A673 (cell line): ENCODE data around the gene PTH2. TPM values are rescaled to one million over a fixed set of nuclear protein-coding genes. Genes with fewer than 3 reads are reported as not detected.

ENCODE experiments used
- BruUV-seq: library from RNA; stranded (reverse); fragments of 400-500 nt; replicated peaks from 2 replicates; lab custom pipeline; 2021; lab: Mats Ljungman, UMichigan
- CTCF ChIA-PET: fragments of 300-600 bp; sonication (Branson Sonifier 250); formaldehyde crosslinking; loops from one replicate; lab custom pipeline; 2022; ENCODE audit warnings: antibody characterized with exemption; lab: Charles Lee
- POLR2A ChIA-PET: fragments of 300-600 bp; sonication (Branson Sonifier 250); formaldehyde crosslinking; loops from one replicate; lab custom pipeline; 2022; ENCODE audit warnings: antibody characterized with exemption; ENCODE audit not compliant: low non-redundant PET; lab: Charles Lee
- DNase-seq: peaks from one replicate; pipeline ENCODE4 v3.0.0-alpha.2; 2015; ENCODE audit warnings: low spot score
- H3K27ac ChIP-seq: fragments of 200-600 bp; sonication (generic); 2 replicates; pipeline ENCODE4 v1.5.1; 2016; ENCODE audit warnings: mixed run types, low read depth, mild to moderate bottlenecking, mixed read lengths, antibody characterized with exemption, low read length; ENCODE audit not compliant: poor library complexity, severe bottlenecking
- H3K27me3 ChIP-seq: fragments of 200-600 bp; sonication (generic); replicated peaks from 2 replicates; pipeline ENCODE4 v1.6.1; 2017; ENCODE audit warnings: mixed run types, low read depth, mild to moderate bottlenecking, mixed read lengths, antibody characterized with exemption, low read length; ENCODE audit not compliant: insufficient read depth, poor library complexity
- H3K36me3 ChIP-seq: fragments of 200-600 bp; sonication (generic); 2 replicates; pipeline ENCODE4 v1.6.1; 2016; ENCODE audit warnings: mixed run types, mild to moderate bottlenecking, mixed read lengths, antibody characterized with exemption, low read length; ENCODE audit not compliant: insufficient read depth, poor library complexity, severe bottlenecking
- H3K4me1 ChIP-seq: fragments of 200-600 bp; sonication (generic); 2 replicates; pipeline ENCODE4 v1.6.1; 2017; ENCODE audit warnings: mixed run types, mild to moderate bottlenecking, mixed read lengths, antibody characterized with exemption, low read length; ENCODE audit not compliant: insufficient read depth, poor library complexity, severe bottlenecking
- H3K4me3 ChIP-seq: fragments of 200-600 bp; sonication (generic); 2 replicates; pipeline ENCODE4 v1.5.1; 2016; ENCODE audit warnings: low read depth, mixed run types, mild to moderate bottlenecking, mixed read lengths, low read length; ENCODE audit not compliant: poor library complexity, severe bottlenecking
- H3K9me3 ChIP-seq: fragments of 200-600 bp; sonication (generic); 2 replicates; pipeline ENCODE4 v1.6.1; 2016; ENCODE audit warnings: mixed run types, low read depth, mild to moderate bottlenecking, mixed read lengths, antibody characterized with exemption, low read length; ENCODE audit not compliant: poor library complexity, severe bottlenecking
- CTCF ChIP-seq: fragments of 300-800, 200-600 bp; sonication (generic); conservative IDR thresholded peaks from 2 replicates; pipeline ENCODE4 v1.5.1; 2017; ENCODE audit warnings: low read depth, mild to moderate bottlenecking, antibody characterized with exemption, low read length, moderate library complexity, mixed read lengths
- EZH2 ChIP-seq: fragments of 200-600 bp; sonication (generic); IDR thresholded peaks from 2 replicates; pipeline ENCODE4 v1.6.1; 2017; ENCODE audit warnings: borderline replicate concordance, low read depth, mild to moderate bottlenecking, mixed read lengths, antibody characterized with exemption, low read length; ENCODE audit not compliant: poor library complexity, severe bottlenecking
- intact Hi-C: fragments of 100-400 bp; cut with micrococcal nuclease; formaldehyde crosslinking; loops from one replicate; pipeline ENCODE4 v1.10.0; 2022; ENCODE audit not compliant: unreplicated experiment
- total RNA-seq: library from RNA; stranded (reverse); gene quantifications from 2 replicates; pipeline ENCODE4 v1.2.3, GENCODE V29; 2021

Gene PTH2
- total RNA-seq, 1 experiment from 2014 or later: not detected

GRCh38 chr19:49398001-49398615 lies 25.1 kb downstream of the PTH2 start:
- no peaks in the 10 kb centered on the region for H3K27me3 ChIP-seq
- ChIA-PET POLR2A (no interaction called here), CTCF (no interaction called here)
- no peak for TF ChIP-seq CTCF
- TF ChIP-seq EZH2: no peak
- no peak overlapping the region for H3K27ac ChIP-seq
- no peak for DNase-seq
- intact Hi-C loops: no loop called here
- H3K4me1 ChIP-seq: peaks cover under 1% of the 10 kb centered on the region
- BruUV-seq: no TSS peak
- H3K9me3 ChIP-seq: no peaks in the 10 kb centered on the region
- no peaks in the 10 kb centered on the region for H3K36me3 ChIP-seq
- no peak overlapping the region for H3K4me3 ChIP-seq

GRCh38 chr19:49396738-49397505 lies 26.3 kb downstream of the PTH2 start:
- no peak overlapping the region for H3K27ac ChIP-seq
- ChIA-PET POLR2A (no interaction called here), CTCF (no interaction called here)
- no peak for TF ChIP-seq EZH2
- TF ChIP-seq CTCF: no peak
- no peaks in the 10 kb centered on the region for H3K4me1 ChIP-seq
- no peaks in the 10 kb centered on the region for H3K36me3 ChIP-seq
- BruUV-seq: no TSS peak
- H3K4me3 ChIP-seq: no peak overlapping the region
- H3K27me3 ChIP-seq: no peaks in the 10 kb centered on the region
- H3K9me3 ChIP-seq: no peaks in the 10 kb centered on the region
- DNase-seq: no peak
- intact Hi-C loops: no loop called here

DNA sequence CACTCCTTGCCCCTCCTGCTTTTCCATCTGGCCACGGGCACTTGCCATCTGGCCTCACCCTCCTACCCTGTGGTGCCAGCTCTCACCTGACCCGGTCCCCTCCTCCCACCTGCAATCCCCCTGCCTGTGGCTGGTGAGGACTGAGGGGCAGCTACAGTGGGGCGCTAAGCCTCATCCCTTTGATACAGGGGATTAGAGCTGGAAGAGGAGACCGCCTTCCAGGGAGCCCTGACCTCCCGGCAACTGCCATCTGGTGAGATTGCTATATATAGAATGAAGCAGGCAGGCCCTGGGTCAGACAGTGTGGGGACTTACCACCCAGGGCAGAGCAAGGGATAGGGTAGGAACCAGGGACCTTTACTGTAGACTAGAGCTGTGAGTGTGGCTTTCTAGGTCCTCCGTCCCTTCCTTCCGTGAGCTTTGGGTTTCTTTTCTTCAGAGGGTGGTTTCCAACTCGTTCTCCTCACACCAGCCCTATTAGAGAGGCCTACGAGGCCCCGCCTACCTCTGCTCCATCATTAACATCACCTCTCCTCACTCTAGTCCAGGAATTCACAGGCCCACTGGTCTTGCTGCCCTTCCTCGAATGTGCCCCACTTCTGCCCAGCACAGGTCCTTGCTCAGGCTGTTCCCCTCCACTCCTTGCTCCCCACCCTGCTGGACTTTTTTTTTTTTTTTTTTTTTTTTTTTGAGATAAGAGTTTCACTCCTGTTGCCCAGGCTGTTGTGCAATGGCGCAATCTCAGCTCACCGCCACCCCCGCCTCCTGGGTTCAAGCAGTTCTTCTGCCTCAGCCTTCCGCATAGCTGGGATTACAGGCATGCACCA lies 27.4 kb downstream of the PTH2 start:
- Histone ChIP-seq H3K9me3 (no peaks in the 10 kb centered on the region), H3K36me3 (no peaks in the 10 kb centered on the region), H3K27ac (no peak overlapping the region), H3K27me3 (no peaks in the 10 kb centered on the region), H3K4me1 (no peaks in the 10 kb centered on the region), H3K4me3 (no peak overlapping the region)
- no peak for TF ChIP-seq EZH2
- no peak for TF ChIP-seq CTCF
- no peak for DNase-seq
- ChIA-PET CTCF (no interaction called here), POLR2A (no interaction called here)
- intact Hi-C loops: no loop called here
- BruUV-seq: no TSS peak
